ENCODE results near the gene RHOD.

Gene RHOD

DNA sequence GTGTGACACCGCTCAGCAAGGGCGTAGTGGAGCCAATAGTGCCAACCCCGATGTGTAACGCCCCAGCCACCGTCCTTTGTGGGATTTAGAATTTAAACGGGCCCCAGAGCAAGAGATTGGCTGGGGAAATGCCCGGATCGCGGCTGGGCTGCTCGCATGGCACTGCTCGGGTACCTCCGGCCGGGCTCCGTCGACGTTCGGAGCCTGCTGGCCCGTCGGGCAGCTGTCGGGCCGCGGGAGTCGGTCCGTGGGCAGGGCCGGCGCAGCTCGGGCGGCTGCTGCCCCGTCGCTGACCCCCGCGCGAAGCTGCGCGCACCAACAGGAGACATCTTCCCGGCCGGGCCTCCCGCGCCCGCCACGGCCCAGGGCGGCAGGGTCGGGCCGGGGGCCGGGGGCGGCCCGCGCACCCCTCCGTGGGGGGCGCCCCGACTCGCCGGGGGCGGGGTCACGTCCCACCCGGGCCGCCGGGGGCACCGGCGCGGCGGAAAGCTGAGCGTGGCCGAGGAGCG, 61.1 kb downstream of the RHOD start:
- DNase-seq = peak; percentile 21

DNA sequence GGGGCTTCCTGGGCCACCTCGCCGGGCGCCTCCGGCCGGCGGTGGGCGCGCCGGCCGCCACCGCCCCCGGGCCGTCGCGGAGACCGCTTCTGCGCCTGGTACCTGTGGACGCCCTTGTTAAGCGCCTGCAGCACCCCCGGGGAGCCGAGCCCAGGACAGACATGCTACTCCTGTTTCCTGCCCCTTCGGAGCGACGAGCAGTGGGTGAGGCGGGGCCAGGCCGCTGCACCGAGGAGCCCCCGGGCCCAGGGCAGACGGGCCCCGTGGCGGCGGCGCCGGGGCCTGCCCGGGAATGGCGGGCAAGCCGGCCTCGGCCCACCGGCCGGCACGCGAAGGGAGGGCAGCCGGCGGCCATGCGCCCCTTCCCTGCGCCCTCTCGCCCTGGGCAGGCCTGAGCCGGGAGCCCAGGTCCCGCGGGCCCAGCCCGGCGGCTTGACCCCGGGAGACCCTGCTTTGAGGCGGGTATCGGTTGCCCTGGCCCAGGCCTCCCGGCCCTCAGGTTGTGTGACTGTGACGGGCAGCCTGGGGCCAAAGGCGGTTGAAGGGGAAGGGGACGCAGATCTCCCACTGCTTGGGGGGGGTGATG, 61.6 kb downstream of the RHOD start:
- peak; percentile 34 for DNase-seq

DNA sequence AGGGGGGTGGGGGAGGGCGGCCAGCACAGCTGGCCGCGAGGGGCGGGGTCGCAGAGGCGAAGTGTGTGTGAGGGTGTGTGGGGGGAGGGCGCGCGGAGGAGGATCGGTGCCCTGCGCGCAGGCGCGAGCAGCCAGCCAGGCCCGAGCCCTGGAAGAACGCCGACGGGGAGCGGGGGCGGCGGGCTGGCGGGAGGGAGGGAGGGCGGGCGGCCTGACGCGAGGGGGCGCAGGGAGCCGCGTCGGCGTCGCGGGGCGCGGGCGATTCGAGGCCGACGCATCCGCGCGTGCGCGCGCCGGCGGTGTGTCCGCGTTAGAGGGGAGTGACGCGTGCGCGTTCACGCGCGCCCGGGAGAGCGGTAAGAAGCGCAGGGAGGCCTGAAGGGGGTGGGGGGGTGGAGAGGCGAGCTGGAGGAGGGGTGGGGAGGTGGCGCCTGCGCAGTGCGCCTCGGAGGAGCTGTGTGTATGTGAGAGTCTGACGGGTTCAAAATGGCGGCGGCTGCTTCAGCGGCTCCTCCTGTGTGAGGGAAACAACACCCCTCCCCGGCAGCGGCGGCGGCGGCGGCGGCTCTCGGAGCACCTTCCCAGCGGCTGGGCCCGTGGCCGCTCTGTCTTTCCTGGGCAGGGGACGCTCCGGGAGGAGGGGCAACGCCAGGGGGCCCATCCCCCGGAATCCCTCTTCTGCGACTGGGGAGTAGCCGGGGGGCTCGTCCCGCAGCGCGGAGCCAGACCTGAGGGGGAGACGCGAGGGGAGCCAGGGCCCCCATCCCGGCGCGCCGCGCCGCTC, 62.3 kb downstream of the RHOD start, which contains the start of gene KDM2A:
Gene KDM2A, plus strand, starts transcription at position 463 of the 784 bp plus-strand sequence. CDS start 2,054 bp downstream, outside the sequence.
- DNase-seq = peak; percentile 99

DNA sequence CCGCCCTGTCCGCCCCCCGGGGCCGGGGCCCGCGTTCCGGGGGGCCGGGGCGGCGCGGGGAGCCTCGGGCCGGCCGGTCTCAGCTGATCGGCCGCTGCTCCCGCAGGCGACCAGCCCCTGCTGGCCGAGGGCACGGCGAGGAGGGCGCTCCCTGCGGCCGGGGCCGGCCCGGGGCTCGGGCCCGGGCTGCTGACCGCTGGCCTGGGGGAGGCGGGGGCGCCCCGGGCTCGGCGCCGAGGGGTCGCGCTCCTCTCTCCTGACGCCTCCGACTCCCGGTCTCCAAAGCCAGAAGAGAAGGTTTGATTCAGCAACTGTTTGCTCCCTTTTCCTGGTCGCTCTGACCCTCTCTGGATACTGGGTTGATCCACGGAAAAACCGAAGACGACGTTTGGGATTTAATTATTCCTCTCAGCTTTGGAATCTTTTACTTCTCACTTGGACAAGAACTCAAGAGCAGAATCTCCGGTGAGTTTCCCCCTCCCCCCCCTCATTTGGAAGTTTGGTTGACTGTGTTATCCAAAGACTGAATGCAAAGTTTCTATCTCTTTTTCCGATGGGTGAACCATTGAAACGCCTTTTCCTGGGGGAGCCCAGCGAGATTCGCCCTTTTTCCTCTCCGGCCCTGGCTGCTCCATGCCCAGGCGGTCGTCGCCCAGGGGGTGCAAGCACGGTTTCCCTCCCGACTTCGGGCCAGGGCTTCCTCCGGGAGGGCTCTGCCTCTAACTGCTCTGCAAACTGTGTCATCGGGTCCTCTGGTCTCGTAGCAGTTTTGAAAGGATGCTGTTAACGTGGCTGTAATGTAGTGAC, 63.1 kb downstream of the RHOD start:
- DNase-seq = peak; percentile 29

DNA sequence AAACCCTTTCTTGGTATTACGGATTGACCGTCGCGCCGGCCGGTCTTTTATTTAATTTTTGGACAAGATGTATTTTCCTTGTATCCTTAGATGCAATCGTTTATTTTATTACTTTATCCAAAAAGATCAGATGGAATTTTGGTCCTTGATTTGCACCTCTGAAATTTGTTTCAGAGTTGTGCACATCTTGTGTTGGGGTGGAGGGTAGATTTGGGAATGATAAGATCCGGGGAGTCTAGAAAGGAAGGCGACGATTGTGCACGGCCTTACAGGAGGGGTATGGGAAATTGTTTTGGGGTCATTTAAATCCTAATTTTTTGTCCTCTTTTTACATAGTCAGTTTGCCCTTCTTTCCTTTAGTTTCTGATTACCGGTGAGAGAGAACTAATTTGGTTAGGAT, 63.8 kb downstream of the RHOD start:
- DNase-seq = no peak

DNA sequence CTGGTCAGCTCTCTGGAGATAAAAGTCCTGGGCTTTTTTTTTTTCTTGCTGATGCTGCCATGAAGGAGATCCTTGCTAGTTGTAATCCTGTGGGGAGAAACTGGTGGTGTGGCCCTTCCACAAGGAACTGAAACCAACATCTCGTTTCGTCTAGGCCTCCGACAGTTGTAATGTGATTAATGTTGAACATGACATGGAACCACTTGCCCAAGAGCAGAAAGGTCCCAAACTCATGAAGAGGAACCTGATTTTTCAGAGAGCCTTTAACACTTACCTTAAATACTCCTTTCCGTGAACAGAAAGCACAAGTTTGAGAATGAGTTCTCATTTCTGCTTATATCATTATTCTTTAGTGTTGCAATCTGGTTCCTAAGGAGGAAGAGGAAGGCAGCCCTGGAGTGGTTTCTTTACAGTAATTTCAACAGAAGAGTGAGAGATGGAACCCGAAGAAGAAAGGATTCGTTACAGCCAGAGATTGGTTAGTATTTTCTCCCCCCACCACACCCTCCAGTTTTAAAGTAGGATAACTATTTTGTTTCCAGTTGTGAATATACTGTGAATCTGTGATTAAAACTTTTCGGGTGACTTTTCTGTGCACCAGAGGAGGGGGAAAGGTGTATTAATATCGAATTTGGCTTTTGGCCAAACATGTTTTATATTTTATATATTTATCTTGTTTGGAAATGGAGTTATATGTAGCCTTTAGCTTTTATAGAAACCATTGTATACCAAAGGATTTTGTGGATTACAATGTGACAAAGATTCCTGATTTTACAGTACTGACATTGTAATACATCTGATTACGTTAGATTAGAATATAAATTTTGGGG, 64.4 kb downstream of the RHOD start:
- peak; percentile 53 for DNase-seq

All from EL (cell line).